SU-DHL-6 (cell line): Measurements from ENCODE around the gene ELANE.

Experiments
- EZH2phosphoT487 ChIP-seq: fragments of 200-600 bp; sonication (generic), shearing (Covaris generic); conservative IDR thresholded peaks from 2 replicates; pipeline ENCODE4 v1.6.1; 2018; ENCODE audit warnings: mild to moderate bottlenecking, antibody characterized with exemption, low read length, moderate library complexity, mixed read lengths
- TF ChIP-seq, protein P1 (sequence below): fragments of 200-600 bp; sonication (generic); IDR thresholded peaks from one replicate; pipeline ENCODE4 v1.5.1; 2017; ENCODE audit warnings: antibody characterized with exemption, mild to moderate bottlenecking, low read length, moderate library complexity; ENCODE audit not compliant: insufficient read depth, poor library complexity, severe bottlenecking

DNA sequence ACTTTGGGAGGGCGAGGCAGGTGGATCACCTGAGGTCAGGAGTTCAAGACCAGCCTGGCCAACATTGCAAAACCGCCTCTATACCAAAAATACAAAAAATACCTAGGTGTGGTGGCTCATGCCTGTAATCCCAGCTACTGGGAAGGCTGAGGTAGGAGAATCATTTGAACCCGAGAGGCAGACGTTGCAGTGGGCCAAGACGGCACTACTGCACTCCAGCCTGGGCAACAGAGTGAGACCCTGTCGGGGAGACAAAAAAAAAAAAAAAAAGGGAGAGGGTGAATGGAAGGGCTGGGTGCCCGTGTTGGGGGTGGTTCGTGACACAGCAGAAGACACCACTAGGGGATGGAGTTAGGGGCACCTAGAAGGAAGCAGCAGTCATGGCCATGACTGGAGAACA, 18.2 kb downstream of the ELANE start:
- TF ChIP-seq, protein P1, sequence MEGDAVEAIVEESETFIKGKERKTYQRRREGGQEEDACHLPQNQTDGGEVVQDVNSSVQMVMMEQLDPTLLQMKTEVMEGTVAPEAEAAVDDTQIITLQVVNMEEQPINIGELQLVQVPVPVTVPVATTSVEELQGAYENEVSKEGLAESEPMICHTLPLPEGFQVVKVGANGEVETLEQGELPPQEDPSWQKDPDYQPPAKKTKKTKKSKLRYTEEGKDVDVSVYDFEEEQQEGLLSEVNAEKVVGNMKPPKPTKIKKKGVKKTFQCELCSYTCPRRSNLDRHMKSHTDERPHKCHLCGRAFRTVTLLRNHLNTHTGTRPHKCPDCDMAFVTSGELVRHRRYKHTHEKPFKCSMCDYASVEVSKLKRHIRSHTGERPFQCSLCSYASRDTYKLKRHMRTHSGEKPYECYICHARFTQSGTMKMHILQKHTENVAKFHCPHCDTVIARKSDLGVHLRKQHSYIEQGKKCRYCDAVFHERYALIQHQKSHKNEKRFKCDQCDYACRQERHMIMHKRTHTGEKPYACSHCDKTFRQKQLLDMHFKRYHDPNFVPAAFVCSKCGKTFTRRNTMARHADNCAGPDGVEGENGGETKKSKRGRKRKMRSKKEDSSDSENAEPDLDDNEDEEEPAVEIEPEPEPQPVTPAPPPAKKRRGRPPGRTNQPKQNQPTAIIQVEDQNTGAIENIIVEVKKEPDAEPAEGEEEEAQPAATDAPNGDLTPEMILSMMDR = no peak
- TF ChIP-seq EZH2phosphoT487 = no peak
